ENCODE data around the gene DOHH.
"Not testable (repeated sequence)": the region's sequence is repeated elsewhere in the genome, so short reads cannot be mapped to it uniquely, and the experiment has no call there.

The DOHH gene

DNA sequence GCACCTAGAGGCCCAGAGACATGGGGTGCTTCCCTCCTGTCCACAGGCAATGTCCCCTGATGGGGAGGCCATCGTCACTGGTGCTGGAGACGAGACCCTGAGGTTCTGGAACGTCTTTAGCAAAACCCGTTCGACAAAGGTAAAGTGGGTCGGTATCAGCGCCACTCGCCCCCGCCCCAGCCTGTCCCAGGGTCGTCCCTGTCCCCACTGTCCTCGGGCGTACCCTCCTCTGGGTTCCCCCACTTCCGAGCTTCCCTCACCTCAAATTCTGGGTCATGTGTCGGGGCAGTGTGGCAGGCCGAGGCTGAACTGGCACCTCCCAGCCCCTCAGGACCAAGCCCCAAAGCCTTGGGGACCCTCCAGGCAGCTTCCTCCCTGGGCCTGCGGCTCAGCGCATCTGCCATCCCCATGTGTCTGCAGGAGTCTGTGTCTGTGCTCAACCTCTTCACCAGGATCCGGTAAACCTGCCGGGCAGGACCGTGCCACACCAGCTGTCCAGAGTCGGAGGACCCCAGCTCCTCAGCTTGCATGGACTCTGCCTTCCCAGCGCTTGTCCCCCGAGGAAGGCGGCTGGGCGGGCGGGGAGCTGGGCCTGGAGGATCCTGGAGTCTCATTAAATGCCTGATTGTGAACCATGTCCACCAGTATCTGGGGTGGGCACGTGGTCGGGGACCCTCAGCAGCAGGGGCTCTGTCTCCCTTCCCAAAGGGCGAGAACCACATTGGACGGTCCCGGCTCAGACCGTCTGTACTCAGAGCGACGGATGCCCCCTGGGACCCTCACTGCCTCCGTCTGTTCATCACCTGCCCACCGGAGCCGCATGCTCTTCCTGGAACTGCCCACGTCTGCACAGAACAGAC is 34.1 kb upstream of the DOHH start:
- no peak for DNase-seq

DNA sequence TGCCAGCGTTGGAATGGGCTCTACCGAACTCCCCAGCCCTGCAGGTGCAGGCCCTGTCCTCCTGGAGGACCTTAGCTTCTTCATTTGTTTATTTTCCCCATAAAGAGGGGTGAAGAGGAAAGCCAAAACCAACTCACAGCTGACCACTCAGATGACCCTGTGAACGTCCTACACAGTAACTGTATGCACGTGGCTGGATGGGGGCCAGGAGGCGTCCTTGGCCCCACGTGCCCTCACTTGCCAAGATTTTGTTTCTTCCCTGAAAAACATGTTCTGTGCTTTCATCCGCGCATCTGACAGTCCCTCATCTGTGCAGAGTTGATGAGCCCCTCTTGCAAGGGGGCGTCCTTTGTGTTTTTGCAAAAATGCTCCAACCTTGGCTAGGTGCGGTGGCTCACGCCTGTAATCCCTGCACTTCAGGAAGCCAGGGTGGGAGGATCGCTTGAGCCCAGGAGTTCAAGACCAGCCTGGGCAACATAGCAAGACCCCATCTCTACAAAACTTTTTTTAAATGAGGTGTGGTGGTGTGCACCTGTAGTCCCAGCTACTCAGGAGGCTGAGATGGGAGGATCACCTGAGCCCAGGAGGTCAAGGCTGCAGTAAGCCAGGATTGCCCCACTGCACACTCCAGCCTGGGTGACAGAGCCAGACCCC is 33.2 kb upstream of the DOHH start:
- DNase-seq = no peak

DNA sequence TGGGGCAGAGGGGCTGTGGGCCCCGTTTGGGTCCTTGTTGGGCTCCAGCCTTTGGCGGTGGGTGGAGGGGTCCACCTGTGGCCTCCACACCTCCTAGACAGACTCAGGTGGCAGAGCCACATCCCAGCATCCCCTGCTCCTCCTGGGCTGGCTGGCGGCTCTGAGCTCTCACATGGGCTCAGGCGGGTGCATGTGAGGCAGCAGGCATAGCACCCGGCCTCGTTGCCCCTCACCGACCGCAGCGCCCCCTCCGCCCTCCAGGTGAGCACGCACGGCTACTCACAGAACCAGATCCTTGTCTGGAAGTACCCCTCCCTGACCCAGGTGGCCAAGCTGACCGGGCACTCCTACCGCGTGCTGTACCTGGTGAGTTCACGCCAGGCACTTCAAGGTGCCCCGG is 32.6 kb upstream of the DOHH start:
- no peak for DNase-seq

DNA sequence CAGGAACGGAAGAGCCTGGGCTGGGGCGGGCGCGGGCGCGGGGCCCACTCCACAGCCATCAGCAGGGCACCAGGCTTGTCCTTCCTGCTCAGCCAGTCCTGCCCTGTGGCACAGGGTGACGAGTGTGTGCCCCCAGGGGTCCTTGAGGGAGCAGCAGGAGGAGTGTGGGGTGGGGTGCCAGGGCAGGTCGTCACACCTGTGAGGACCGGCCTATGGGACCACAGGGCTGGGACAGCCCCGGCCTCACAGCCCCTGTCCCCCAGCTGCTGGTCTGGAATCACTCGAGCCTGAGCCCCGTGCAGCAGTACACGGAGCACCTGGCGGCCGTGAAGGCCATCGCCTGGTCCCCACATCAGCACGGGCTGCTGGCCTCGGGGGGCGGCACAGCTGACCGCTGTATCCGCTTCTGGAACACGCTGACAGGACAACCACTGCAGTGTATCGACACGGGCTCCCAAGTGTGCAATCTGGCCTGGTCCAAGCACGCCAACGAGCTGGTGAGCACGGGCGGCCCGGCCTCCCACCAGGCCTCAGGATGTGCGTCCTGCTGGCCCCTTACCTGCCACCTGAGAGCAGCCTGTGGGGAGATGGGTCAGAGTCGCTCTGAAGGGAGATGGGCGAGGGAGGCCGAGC is 31.8 kb upstream of the DOHH start:
- no peak for DNase-seq

DNA sequence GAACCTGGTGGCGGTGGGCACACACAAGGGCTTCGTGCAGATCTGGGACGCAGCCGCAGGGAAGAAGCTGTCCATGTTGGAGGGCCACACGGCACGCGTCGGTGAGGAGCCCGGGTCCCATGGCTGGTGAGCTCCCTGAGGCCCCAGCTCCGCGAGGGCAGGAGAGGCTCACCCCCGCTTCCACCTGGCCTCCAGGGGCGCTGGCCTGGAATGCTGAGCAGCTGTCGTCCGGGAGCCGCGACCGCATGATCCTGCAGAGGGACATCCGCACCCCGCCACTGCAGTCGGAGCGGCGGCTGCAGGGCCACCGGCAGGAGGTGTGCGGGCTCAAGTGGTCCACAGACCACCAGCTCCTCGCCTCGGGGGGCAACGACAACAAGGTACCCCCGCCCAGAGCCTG is 31.2 kb upstream of the DOHH start:
- no peak for DNase-seq

DNA sequence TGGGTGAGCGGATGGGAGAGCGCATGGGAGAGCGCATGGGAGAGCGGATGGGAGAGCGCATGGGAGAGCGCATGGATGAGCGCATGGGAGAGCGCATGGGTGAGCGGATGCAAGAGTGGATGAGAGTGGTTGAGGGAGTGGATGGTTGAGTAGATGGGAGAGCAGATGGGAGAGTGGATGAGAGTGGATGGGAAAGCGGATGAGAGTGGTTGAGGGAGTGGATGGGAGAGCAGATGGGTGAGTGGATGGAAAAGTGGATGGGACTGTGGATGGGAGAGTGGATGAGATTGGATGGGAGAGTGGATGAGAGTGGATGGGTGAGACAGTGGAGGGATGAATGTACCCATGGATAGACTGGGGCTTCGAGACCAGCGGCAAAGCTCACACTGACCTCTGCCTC is 29.9 kb upstream of the DOHH start:
- no peak for DNase-seq

DNA sequence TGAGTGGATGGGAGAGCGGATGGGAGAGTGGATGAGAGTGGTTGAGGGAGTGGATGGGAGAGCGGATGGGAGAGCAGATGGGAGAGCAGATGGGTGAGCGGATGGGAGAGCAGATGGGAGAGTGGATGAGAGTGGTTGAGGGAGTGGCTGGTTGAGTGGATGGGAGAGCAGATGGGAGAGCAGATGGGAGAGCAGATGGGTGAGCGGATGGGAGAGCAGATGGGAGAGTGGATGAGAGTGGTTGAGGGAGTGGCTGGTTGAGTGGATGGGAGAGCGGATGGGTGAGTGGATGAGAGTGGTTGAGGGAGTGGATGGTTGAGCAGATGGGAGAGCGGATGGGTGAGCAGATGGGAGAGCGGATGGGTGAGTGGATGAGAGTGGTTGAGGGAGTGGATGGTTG is 28.8 kb upstream of the DOHH start:
- not testable (repeated sequence) for DNase-seq

DNA sequence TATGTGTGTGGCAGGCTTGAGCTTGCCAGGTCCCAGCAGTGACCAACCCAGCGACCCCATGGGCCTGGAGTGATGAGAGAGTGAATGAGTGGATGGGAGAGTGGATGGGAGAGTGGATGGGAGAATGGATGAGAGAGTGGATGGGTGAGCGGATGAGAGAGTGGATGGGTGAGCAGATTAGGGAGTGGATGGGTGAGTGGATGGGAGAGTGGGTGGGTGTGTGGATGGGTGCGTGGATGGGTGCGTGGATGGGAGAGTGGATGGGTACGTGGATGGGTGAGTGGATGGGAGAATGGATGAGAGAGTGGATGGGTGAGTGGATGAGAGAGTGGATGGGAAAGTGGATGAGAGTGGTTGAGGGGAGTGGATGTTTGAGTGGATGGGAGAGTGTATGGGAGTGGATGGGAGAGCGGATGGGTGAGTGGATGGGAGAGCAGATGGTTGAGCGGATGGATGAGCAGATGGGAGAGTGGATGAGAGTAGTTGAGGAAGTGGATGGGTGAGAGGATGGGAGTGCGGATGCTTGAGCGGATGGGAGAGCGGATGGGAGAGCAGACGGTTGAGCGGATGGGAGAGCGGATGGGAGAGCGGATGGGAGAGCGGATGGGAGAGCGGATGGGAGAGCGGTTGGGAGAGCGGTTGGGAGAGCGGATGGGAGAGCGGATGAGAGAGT is 28.2 kb upstream of the DOHH start:
- DNase-seq = no peak

DNA sequence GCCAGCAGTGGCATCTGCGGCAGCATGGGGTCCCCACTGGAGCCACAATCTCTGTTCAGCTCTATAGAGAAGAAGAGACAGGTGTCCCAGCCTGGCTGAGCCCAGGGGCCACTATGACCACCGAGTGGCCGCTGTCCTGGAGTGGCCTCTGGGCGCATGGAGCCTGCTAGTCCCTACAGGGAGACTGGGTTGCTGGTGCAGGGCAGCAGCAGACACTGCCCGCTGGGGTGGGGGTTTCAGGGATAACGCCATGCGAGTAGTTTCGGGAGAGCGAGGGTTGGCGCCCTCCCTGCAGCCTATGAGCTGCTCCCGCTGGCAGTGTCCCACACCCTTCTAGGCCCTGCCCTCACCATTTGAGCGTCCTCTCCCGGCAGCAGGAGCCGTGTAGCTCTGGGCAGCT is 27.6 kb upstream of the DOHH start:
- no peak for DNase-seq

DNA sequence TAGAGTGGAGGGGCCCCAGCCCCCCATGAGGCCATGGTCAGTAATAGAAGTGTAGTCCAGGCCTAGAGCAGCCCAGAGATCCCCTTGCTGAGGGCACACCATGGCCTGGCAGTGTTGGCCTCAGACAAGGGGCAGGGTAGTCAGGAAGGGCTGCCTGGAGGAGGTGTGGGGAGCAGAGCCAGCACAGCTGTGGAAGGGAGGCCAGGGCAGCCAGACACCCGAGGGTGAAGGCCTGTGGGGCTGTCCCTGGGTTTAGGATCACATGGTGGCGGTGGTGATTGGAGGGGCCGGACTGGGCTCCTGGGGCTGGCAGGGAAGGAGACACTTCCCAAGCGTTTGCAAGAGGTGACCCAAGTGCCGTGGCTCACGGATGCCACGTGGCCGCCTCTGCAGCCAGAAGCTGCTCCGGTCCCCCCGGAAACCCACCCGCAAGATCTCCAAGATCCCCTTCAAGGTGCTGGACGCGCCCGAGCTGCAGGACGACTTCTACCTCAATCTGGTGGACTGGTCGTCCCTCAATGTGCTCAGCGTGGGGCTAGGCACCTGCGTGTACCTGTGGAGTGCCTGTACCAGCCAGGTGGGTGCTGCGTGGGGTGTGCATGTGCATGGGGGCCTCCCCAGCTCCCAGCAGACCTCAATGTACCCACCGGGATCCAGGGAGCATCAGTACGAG is 26.9 kb upstream of the DOHH start:
- no peak for DNase-seq

DNA sequence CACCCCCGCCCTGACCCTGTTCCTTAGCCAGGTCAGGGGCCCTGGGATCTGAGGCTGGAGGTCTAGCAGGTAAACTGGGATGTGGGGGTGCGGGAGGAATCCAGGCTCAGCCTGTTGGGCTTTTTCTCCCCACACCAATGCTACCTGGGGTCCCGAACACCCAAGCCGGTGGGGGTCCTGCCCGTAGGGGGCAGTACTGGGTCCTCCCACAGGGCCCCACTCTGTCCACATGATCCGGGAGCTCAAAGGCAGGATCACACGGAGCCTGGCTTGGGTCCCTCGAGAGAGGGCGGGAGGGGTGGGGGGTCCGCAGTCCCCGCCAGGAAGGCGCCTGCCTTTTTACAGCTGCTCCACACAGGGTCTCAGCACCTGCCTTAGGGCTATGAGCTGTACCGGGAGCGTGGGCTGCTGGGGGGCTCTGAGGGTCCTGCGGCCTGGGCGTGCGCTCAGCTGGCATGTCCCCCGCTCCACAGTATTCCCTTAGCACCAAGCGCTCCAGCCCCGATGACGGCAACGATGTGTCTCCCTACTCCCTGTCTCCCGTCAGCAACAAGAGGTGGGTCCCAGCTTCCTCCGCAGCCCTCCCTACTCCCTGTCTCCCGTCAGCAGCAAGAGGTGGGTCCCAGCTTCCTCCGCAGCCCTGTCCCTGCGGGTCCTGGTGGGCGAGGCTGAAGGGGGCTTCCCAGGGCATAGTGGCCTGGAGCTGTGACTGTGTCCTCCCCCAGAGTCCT is 26.2 kb upstream of the DOHH start:
- DNase-seq = no peak

DNA sequence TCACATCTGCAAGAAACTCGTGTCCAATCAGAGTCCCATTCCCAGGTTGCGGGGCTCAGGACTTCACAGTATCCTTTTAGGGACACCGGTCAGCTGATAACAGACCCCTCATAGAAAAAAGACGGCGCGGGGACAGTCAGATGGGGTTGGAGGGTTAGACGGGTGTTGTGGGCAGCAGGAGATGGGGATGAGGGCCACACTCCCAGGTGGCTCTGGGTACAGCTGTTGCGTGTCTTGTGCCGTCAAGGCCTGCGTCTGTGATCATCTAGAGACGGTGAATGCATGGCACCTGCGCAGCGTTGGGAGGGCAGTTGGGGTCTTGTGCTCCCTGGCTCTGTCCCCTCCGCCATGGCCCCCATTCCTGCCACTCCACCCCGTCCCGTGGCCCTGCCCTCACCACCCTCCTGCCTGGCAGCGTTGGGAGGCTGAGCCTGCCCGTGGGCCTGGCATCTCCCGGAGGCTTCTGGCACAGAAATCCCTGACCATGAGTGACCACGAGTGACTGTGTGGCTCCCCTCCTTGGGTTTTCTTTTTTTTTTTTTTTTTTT is 24.5 kb upstream of the DOHH start:
- no peak for DNase-seq

DNA sequence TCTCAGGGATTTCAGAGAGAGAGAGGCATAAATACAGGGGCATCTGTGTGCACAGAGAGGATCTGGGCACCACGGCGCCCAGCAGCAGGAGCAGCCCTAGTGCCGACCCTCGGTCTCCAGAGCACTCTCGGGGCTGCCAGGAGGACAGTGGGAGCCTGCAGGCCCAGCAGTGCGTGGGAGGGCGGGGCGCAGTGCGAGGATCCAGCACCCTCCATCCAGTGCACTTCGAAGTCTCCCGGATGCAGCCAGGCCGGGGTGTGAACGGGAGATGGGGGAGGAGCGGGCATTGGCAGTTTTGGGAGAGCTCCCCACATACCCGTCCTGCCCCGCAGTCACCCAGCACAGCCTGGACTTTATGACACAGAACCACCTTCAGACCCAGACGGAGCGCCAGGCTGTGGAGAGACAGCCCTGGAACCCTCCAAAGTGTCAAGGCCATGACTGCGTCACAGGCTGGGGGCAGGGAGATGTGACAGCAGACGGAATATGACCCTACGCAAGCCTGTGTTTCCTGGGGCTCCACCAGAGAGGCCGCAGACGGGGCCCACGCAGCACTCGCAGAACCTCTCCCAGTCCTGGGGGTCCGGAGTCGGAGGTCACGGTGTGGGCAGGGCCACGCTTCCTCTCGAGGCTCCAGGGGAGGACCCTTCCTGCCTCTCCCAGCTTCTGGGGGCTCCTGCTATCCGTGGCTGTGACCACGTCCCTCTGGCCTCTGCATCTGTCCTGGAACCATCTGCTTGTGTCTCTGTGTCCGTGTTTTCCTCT is 23.8 kb upstream of the DOHH start:
- DNase-seq = no peak

DNA sequence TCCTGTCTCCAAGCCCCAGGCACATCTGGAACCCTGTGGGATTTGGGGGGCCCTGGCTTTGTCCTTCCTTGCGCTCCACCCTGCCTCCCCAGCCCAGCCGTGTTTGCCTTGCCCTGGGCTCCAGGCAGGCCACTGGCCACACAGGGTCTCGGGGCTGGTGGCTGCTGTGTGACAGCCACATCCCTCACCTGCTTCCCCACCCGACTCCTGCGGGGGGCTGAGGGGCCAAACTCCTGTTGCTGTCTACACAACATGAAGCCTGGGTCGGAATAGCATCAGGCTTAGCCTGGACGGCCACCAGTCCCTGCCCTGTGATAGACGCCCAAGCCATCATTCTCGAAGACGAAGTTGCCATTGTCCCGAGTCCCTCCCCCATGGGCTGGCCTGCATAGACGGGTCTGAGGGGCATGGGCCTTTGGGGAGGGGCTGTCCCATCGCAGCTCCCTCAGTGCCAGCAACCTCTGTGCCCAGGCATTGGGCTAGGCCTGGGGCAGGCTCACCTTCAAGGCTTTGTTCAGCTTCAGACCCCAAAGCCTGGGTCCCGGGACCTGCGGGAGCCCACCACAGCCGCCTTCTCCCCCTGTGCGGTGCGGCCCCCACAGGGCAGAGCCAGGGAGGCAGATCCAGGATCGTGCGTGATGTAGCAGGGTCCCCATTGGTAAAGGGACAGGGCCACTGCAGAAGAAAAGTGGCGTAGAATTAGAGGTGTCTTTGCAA is 23.0 kb upstream of the DOHH start:
- no peak for DNase-seq

DNA sequence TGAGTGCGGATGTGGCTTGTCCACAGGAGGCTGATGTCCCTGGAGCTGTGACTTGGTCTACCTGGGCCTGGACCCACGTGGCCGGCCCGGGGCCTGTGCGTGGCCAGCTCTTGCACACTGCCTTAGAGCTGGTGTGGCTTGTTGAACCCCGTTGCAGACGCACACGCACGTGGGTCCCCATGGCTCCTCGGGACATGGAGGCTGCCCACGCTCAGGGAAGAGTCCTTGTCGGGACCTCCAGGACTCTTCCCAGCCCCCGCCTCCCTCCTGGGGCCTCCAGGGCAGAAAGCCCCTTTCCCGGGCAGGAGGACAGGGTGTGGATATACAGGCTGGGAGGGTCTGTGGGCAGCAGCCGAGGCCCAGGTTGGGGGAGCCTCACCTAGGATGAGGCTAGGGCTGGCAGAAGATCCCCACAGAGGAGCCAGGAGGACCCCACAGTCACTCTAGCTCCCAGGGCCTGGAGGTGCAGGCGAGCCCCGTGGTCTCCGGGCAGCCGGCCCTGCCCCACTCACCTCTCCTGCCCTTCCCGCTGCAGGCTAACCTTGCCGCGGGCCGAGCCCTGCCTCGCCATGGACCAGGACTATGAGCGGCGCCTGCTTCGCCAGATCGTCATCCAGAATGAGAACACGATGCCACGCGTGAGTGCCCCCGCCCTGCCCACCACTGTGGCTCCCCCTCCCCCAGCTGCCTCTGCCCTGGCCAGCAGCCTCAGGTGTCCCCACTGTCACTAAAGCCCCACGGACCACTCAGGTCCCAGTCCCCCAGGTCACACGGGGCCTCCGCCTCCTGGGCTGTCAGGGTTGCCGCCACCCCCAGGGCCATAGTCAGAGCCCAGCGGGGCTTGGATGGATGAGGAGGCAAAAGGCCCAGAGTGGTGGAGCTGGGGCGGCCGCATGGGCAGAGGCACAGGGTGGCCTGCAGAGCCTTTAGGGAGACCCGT is 22.2 kb upstream of the DOHH start:
- DNase-seq = no peak

DNA sequence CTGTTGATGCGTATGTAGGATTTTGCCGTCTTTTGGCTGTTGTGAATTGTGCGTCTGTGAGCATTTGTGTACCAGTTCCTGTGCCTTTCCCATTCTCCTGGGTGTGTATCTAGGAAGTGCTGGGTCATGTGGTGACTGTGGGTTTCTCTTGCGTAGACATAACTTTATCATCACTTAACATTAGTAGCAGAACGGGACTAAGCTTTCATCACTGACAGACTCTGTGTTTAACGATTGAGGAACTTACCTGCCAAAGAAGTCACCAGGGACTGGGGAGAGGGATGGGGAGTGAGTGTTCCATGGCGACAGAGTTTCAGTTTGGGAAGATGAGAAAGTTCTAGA is 20.6 kb upstream of the DOHH start:
- no peak for DNase-seq

DNA sequence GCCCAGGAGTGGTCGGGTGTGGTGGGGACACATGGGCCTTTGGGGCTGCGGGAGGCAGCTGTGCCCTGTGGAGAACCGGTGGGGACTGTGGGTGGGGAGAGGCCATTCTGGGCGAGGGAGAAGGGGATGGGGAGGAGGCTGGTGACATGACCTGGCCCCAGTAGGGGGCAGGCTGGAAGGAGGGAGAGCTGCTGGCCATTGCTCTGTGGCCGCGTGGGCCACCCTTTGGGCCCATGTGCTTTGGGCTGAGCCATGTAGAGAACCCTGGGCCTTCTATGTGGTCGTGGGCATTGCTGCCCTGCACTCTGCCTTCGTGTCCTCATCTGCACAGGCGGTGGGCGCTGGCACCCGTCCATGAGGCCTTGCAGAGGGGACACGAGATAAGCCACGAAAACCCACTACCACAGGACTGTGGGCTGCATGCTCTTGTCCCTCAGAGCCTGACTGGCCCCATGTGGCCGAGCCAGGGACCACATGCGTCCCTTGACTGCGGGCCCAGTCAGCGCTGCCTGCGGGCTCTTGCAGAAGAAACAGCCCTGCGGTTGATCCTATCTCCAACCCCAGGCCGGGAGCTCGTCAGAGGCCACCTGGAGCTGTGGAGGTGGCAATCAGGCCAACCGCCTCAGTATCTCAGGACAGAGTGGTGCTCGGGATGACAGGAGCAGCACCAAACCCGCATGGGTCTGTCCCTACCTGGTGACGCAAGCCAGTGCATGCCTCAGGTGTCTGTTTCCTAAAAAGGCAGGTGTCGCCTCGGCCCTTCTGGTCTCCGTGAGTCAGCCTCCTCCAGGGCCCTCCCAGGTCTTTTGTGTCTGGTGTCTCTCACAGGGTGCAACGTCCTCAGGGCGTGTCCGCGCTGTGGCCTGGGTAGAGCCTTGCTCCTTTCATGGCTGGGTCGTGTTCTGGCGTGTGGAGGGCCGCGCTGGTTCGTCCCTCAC is 20.0 kb upstream of the DOHH start:
- DNase-seq = no peak

DNA sequence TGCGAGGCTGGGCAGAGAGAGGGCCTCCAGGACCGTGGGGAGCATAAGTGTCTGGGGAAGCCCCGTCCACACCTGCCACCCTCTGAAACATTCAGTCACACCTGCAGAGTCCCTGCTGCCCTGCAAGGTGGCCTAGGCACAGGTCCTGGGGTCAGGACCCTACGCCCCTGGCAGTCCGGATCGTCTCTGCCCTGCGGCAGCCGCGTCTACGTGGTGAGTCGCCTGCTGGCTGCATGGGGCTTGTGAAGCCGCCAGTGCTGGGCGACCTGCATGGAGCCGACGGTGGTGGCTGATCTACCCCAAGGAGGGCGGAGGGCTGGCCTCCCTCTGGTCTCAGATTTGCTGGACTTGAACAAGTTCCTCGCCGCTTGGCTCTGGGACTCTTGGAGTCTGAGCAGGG is 18.7 kb upstream of the DOHH start:
- no peak for DNase-seq

Data from NCI-H748 treated with DMSO at 0.1 percent for 48 hours (cell line).